GM23248 (cell line): Measurements from ENCODE around the gene KCNH5. TPM values are rescaled to one million over a fixed set of nuclear protein-coding genes. Genes with fewer than 3 reads are reported as not detected.

Experiments
- DNase-seq: peaks from one replicate; pipeline ENCODE4 v3.0.0-alpha.2; 2015
- H2AFZ ChIP-seq: fragments of 200-600 bp; sonication (generic); 2 replicates; pipeline ENCODE4 v1.6.1; 2016; ENCODE audit warnings: antibody characterized with exemption
- H3F3A ChIP-seq: fragments of 200-600 bp; sonication (generic); 2 replicates; pipeline ENCODE4 v1.6.1; 2016; ENCODE audit warnings: mild to moderate bottlenecking, antibody characterized with exemption, mixed run types; ENCODE audit not compliant: insufficient read depth
- H3K27ac ChIP-seq: fragments of 200-600 bp; sonication (generic); 2 replicates; pipeline ENCODE4 v1.5.1; 2016; ENCODE audit warnings: mild to moderate bottlenecking
- H3K27me3 ChIP-seq: fragments of 200-600 bp; sonication (generic); replicated peaks from 2 replicates; pipeline ENCODE4 v1.6.1; 2016; ENCODE audit warnings: mild to moderate bottlenecking; ENCODE audit not compliant: insufficient read depth
- H3K36me3 ChIP-seq: fragments of 200-600 bp; sonication (generic); 2 replicates; pipeline ENCODE4 v1.6.1; 2016; ENCODE audit warnings: low read depth, mild to moderate bottlenecking
- H3K4me1 ChIP-seq: fragments of 200-600 bp; sonication (generic); 2 replicates; pipeline ENCODE4 v1.6.1; 2016; ENCODE audit warnings: mild to moderate bottlenecking; ENCODE audit not compliant: insufficient read depth
- H3K4me2 ChIP-seq: fragments of 200-600 bp; sonication (generic); one replicate; pipeline ENCODE4 v1.6.1; 2016; ENCODE audit warnings: mild to moderate bottlenecking; ENCODE audit not compliant: unreplicated experiment
- H3K4me3 ChIP-seq: fragments of 200-600 bp; sonication (generic); 2 replicates; pipeline ENCODE4 v1.5.1; 2016; ENCODE audit warnings: mild to moderate bottlenecking
- H3K79me2 ChIP-seq: fragments of 200-600 bp; sonication (generic); 2 replicates; pipeline ENCODE4 v1.6.1; 2016; ENCODE audit warnings: mild to moderate bottlenecking; ENCODE audit not compliant: insufficient read depth
- H3K9ac ChIP-seq: fragments of 200-600 bp; sonication (generic); 2 replicates; pipeline ENCODE4 v1.6.1; 2016; ENCODE audit warnings: mild to moderate bottlenecking
- H3K9me2 ChIP-seq: fragments of 200-600 bp; sonication (generic); 2 replicates; pipeline ENCODE4 v1.6.1; 2016; ENCODE audit warnings: mixed run types, mild to moderate bottlenecking, moderate library complexity; ENCODE audit not compliant: insufficient read depth
- H3K9me3 ChIP-seq: fragments of 200-600 bp; sonication (generic); one replicate; pipeline ENCODE4 v1.6.1; 2017; ENCODE audit warnings: low read depth
- H4K20me1 ChIP-seq: fragments of 200-600 bp; sonication (generic); 2 replicates; pipeline ENCODE4 v1.6.0; 2016; ENCODE audit not compliant: insufficient read depth
- EZH2 ChIP-seq: fragments of 200-600 bp; sonication (generic); IDR thresholded peaks from 2 replicates; pipeline ENCODE4 v1.6.1; 2018; ENCODE audit warnings: antibody characterized with exemption, mild to moderate bottlenecking; ENCODE audit not compliant: insufficient read depth, poor library complexity, severe bottlenecking
- EZH2phosphoT487 ChIP-seq: fragments of 200-600 bp; sonication (generic); IDR thresholded peaks from 2 replicates; pipeline ENCODE4 v1.6.1; 2018; ENCODE audit warnings: antibody characterized with exemption, moderate library complexity, mild to moderate bottlenecking, low read depth; ENCODE audit not compliant: insufficient read depth
- WGBS, 2 experiments: methylation state at CpG; one replicate each; pipeline ENCODE4 v1.1.6; 2015 to 2017; ENCODE audit warnings: low lambda C conversion rate in 2 of 2, low coverage in 1 of 2; ENCODE audit errors: missing lambda C conversion rate in 2 of 2; 5-methylcytosine and 5-hydroxymethylcytosine counted together
- in situ Hi-C: fragments of 300-500 bp; cut with MboI; formaldehyde crosslinking; loops from 2 replicates; pipeline ENCODE4 v1.15.0; 2020
- polyA plus RNA-seq: library from polyadenylated mRNA; unstranded; fragments of >200 nt; fragmentation: Nextera tagmentation; extraction: Ambion mirVana; gene quantifications from 2 replicates; pipeline ENCODE4 v1.2.1, GENCODE V29; 2016
- total RNA-seq: library from RNA; depleted of rRNA; stranded (reverse); fragments of >200 nt; shearing (Covaris generic); gene quantifications from 2 replicates; pipeline ENCODE4 v1.2.3, GENCODE V29; 2014

KCNH5 gene
- total and polyA plus RNA-seq, 2 experiments from 2014 or later: not detected

DNA sequence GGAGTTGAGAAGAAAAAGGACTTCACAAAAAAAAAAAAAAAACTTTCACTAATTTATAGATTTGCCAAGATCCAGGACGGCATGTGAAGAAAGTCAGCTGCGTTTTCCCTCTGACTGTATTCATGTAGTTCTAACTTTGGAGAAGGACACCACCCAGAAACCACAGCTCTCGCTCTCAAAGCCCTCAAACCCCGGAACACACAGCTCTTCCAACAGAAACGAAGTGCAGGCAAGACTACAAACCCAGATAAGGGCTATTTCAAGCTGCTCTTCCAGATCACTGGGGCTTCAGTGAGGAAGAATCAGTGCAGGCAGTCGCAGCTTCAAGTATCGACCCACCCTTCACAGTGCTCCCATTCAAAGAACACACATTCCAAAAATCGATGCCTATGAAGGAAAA, 13.2 kb downstream of the KCNH5 start:
- no peaks in the 10 kb centered on the region for H3K4me1 ChIP-seq
- H3K27ac ChIP-seq: no peak overlapping the region
- H3K79me2 ChIP-seq: no peaks in the 10 kb centered on the region
- H3K9ac ChIP-seq: no peak overlapping the region
- no peaks in the 10 kb centered on the region for H3F3A ChIP-seq
- in situ Hi-C loops: no loop called here
- no peaks in the 10 kb centered on the region for H3K27me3 ChIP-seq
- no peak overlapping the region for H3K4me3 ChIP-seq
- TF ChIP-seq EZH2phosphoT487 (no peak), EZH2 (no peak)
- H3K36me3 ChIP-seq: no peaks in the 10 kb centered on the region
- WGBS, 2 experiments: 14 to 17% methylated on average over 8 of the region's 8 CpGs
- no peak overlapping the region for H3K4me2 ChIP-seq
- no peaks in the 10 kb centered on the region for H4K20me1 ChIP-seq
- no peaks in the 10 kb centered on the region for H3K9me2 ChIP-seq
- DNase-seq: no peak
- no peak overlapping the region for H2AFZ ChIP-seq
- H3K9me3 ChIP-seq: no peaks in the 10 kb centered on the region

DNA sequence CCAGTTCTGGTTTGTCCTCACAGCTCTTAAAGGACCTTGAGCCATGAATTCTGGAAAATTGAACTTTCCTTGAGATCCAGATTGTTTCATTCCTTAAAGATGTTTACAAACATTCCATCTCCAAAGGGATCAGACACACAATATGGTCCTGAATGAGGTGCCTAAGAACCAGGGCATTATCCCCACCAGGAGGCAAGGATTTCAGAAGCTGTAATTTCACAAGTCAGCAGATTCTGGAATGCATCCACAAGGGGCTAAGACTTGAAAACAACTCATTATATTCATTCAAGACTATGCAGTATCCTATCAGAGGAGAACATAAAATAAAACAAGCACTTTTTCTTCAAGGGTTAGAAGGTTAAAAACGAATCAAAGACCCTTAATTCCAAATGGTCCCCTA, 15.1 kb downstream of the KCNH5 start:
- Histone ChIP-seq H3F3A (no peaks in the 10 kb centered on the region), H3K27ac (no peak overlapping the region), H3K36me3 (no peaks in the 10 kb centered on the region), H4K20me1 (no peaks in the 10 kb centered on the region), H3K9me2 (no peaks in the 10 kb centered on the region), H3K4me3 (no peak overlapping the region), H3K4me1 (no peaks in the 10 kb centered on the region), H3K79me2 (no peaks in the 10 kb centered on the region), H3K4me2 (no peak overlapping the region), H3K9ac (no peak overlapping the region), H2AFZ (no peak overlapping the region), H3K9me3 (no peaks in the 10 kb centered on the region), H3K27me3 (no peaks in the 10 kb centered on the region)
- TF ChIP-seq EZH2 (no peak), EZH2phosphoT487 (no peak)
- 0 to 6% methylated on average over 1 of the region's 1 CpG for WGBS, 2 experiments
- no peak for DNase-seq
- in situ Hi-C loops: no loop called here

DNA sequence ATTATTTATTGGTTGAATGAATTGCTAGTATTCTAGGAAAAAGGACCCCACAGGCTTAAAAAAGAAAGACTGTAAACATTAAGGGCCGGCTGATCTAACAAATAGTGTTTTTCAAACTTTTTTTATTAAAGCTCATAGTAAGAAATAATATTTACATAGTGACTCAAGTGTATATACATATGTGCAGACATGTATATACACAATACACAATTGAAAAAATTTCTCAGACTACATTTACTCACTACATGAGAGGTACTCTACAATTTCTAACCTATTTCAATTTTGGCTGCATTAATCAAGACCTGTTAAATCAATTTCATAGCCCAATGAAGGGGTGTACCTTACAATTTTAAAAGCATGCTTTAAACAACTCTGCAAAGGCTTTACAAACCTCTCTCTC, 17.5 kb downstream of the KCNH5 start:
- H3K4me1 ChIP-seq: no peaks in the 10 kb centered on the region
- H3K4me2 ChIP-seq: no peak overlapping the region
- no peak overlapping the region for H3K9ac ChIP-seq
- no peaks in the 10 kb centered on the region for H3K79me2 ChIP-seq
- no peak for TF ChIP-seq EZH2
- no peak for TF ChIP-seq EZH2phosphoT487
- H3K9me3 ChIP-seq: no peaks in the 10 kb centered on the region
- H4K20me1 ChIP-seq: no peaks in the 10 kb centered on the region
- in situ Hi-C loops: no loop called here
- H3K27me3 ChIP-seq: no peaks in the 10 kb centered on the region
- H3F3A ChIP-seq: no peaks in the 10 kb centered on the region
- no peak overlapping the region for H2AFZ ChIP-seq
- no peak overlapping the region for H3K27ac ChIP-seq
- no peak overlapping the region for H3K4me3 ChIP-seq
- no peaks in the 10 kb centered on the region for H3K9me2 ChIP-seq
- 5 to 21% methylated on average over 1 of the region's 1 CpG for WGBS, 2 experiments
- no peak for DNase-seq
- H3K36me3 ChIP-seq: no peaks in the 10 kb centered on the region

DNA sequence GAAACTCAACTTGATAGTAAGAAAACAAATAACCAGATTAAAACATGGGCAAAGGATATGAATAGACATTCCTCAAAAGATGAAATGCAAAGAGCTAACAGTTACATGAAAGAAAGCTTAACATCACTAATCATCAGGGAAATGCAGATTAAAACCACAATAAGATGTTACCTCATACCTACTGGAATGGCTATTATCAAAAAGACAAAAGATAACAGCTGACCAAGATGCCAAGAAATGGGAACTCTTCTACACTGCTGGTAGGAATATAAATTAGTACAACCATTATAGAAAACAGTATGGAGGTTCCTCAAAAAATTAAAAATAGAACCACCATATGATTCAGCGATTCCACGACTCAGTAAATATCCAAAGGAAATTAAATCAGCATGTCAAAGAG, 18.8 kb downstream of the KCNH5 start:
- Histone ChIP-seq H3K27me3 (no peaks in the 10 kb centered on the region), H3K9me3 (no peaks in the 10 kb centered on the region), H3K36me3 (no peaks in the 10 kb centered on the region), H3K9me2 (no peaks in the 10 kb centered on the region), H3K79me2 (no peaks in the 10 kb centered on the region), H3K27ac (no peak overlapping the region), H4K20me1 (no peaks in the 10 kb centered on the region), H3F3A (no peaks in the 10 kb centered on the region), H3K4me3 (no peak overlapping the region), H3K4me1 (no peaks in the 10 kb centered on the region), H2AFZ (no peak overlapping the region), H3K4me2 (no peak overlapping the region), H3K9ac (no peak overlapping the region)
- 18 to 21% methylated on average over 2 of the region's 2 CpGs for WGBS, 2 experiments
- TF ChIP-seq EZH2 (no peak), EZH2phosphoT487 (no peak)
- in situ Hi-C loops: no loop called here
- no peak for DNase-seq

DNA sequence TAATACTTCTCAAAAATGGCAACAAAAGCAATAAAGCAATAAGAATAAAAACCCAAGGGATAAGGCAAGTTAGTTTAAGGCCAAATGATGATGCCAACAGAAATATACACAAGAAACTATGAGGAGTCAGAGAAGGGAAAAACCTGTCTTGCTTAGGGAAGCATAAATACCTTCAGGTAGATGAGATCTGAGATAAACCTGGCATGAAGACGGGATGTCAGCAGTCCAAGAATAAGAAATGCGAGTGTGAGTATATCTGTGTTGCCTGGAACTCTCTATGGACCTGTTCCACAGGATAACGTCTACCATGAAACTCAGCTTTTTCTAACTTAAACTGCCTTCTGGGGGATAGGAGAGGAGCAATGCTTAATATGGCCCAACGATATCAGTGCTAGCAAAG, 30.6 kb downstream of the KCNH5 start:
- no peak overlapping the region for H3K4me2 ChIP-seq
- WGBS, 2 experiments: 21 to 27% methylated on average over 4 of the region's 4 CpGs

More for the DNA sequence above, 30.6 kb downstream of the KCNH5 start:
- no peaks in the 10 kb centered on the region for H4K20me1 ChIP-seq
- in situ Hi-C loops: no loop called here
- H3K4me1 ChIP-seq: no peaks in the 10 kb centered on the region
- H2AFZ ChIP-seq: no peak overlapping the region
- H3K9me2 ChIP-seq: no peaks in the 10 kb centered on the region
- H3F3A ChIP-seq: no peaks in the 10 kb centered on the region
- H3K9me3 ChIP-seq: no peaks in the 10 kb centered on the region
- no peak overlapping the region for H3K4me3 ChIP-seq
- no peaks in the 10 kb centered on the region for H3K36me3 ChIP-seq
- H3K27ac ChIP-seq: no peak overlapping the region
- H3K9ac ChIP-seq: no peak overlapping the region
- TF ChIP-seq EZH2phosphoT487 (no peak), EZH2 (no peak)
- H3K27me3 ChIP-seq: no peaks in the 10 kb centered on the region
- DNase-seq: no peak
- no peaks in the 10 kb centered on the region for H3K79me2 ChIP-seq
